Gastrocnemius medialis (tissue), 4 donors: ENCODE data around the gene RAVER2.

Experiments
- CTCF ChIP-seq, 5 experiments: fragments of 450-650 bp in 3 of 5; fragments of 200-600 bp in 2 of 5; sonication (generic) in 2 of 5; IDR thresholded peaks in 4 of 5; conservative IDR thresholded peaks in 1 of 5; 1 replicate in 4 of 5; 2 replicates in 1 of 5; pipeline ENCODE4 v1.5.1; 2016 to 2019; ENCODE audit warnings: antibody characterized with exemption in 5 of 5, mild to moderate bottlenecking in 3 of 5, moderate library complexity in 3 of 5
- POLR2A ChIP-seq, 2 donors: fragments of 450-650 bp; IDR thresholded peaks; one replicate each; pipeline ENCODE4 v1.6.1; 2017; ENCODE audit warnings: antibody characterized with exemption in 2 of 2, mild to moderate bottlenecking in 2 of 2, moderate library complexity in 2 of 2

GRCh38 chr1:64848803-64849202, 103.9 kb downstream of the RAVER2 start:
- no peak for TF ChIP-seq CTCF (IDR thresholded peaks at IDR 0.05 in 4 of 5, conservative IDR thresholded peaks at IDR 0.05 in 1 of 5)
- no peak for TF ChIP-seq POLR2A (IDR thresholded peaks at IDR 0.05)
